ENCODE data around the gene PKP2. TPM values are rescaled to one million over a fixed set of nuclear protein-coding genes. Genes with fewer than 3 reads are reported as not detected.

The PKP2 gene
- total and polyA plus RNA-seq, 9 of the 15 experiments (the other 6 are each of a cell fraction or from before 2014, with no cell fraction given) = 1.6 to 4.2 (median 2.8) TPM

- peak; percentile 61; the same call in 1 of the 2 replicates for TF ChIP-seq REST (IDR thresholded peaks at IDR 0.05; ENCODE audit: borderline replicate concordance)
- TF ChIP-seq REST (CRISPR knock-in tag; IDR thresholded peaks at IDR 0.05; ENCODE audit: low read depth) = no peak
- TF ChIP-seq ZNF778 (CRISPR knock-in tag; IDR thresholded peaks at IDR 0.05) = no peak
- TF ChIP-seq ARID3B (CRISPR knock-in tag; IDR thresholded peaks at IDR 0.05; ENCODE audit: borderline replicate concordance) = no peak
- TF ChIP-seq HDAC1 (IDR thresholded peaks at IDR 0.05) = peak in 1 of 2 experiments; percentile 68; a peak in 2 of 4 replicates
- TF ChIP-seq ZNF212 (CRISPR knock-in tag; IDR thresholded peaks at IDR 0.05) = no peak
- peak; percentile 85; the same call in 1 of the 2 replicates for TF ChIP-seq POLR2G (IDR thresholded peaks at IDR 0.05; ENCODE audit: low read depth, low read length)
- no peak for TF ChIP-seq PHF21A (IDR thresholded peaks at IDR 0.05; ENCODE audit: borderline replicate concordance, low read depth)
- peak; percentile 24 to 37; a peak in 1 of 4 replicates for TF ChIP-seq MAZ (CRISPR knock-in tag; conservative IDR thresholded peaks at IDR 0.05 in 1 of 2, IDR thresholded peaks at IDR 0.05 in 1 of 2)
- TF ChIP-seq STAG1 (CRISPR knock-in tag; IDR thresholded peaks at IDR 0.05; ENCODE audit: borderline replicate concordance) = peak; percentile 85; the same call in 1 of the 2 replicates
- peak; percentile 87; the same call in 1 of the 2 replicates for TF ChIP-seq KAT7 (CRISPR knock-in tag; IDR thresholded peaks at IDR 0.05; ENCODE audit: borderline replicate concordance)
- peak; percentile 66; the same call in 1 of the 2 replicates for TF ChIP-seq ETS1 (conservative IDR thresholded peaks at IDR 0.05; ENCODE audit: control insufficient read depth, low read depth, low read length)
- TF ChIP-seq ZNF224 (CRISPR knock-in tag; IDR thresholded peaks at IDR 0.05) = no peak
- TF ChIP-seq SNRNP70 (optimal IDR thresholded peaks at IDR 0.05; ENCODE audit: low read depth, low read length) = no peak
Observed at GRCh38 chr12:32755051-32755653, 141.4 kb downstream of the PKP2 start (continued).
